Esophagus (tissue), 2 donors: ENCODE measurements around the gene SELENOV. TPM values are rescaled to one million over a fixed set of nuclear protein-coding genes. Genes with fewer than 3 reads are reported as not detected.

ENCODE experiments used
- H3K27ac ChIP-seq, 2 donors: one replicate each; pipeline ENCODE4 v1.5.1; 2013; ENCODE audit warnings: low read depth in 2 of 2, mild to moderate bottlenecking in 2 of 2, inconsistent platforms in 1 of 2, low read length in 1 of 2, moderate library complexity in 1 of 2
- H3K27me3 ChIP-seq, 2 donors: one replicate each; pipeline ENCODE4 v1.6.1; 2013; ENCODE audit warnings: low read length in 2 of 2, control low read depth in 1 of 2, mild to moderate bottlenecking in 1 of 2; ENCODE audit not compliant: insufficient read depth in 2 of 2, control insufficient read depth in 1 of 2
- H3K36me3 ChIP-seq, 2 donors: one replicate each; pipeline ENCODE4 v1.6.1; 2013; ENCODE audit warnings: low read length in 1 of 2; ENCODE audit not compliant: control insufficient read depth in 2 of 2, insufficient read depth in 2 of 2
- H3K4me1 ChIP-seq, 2 donors: one replicate each; pipeline ENCODE4 v1.6.1; 2013; ENCODE audit warnings: low read length in 1 of 2; ENCODE audit not compliant: control insufficient read depth in 2 of 2, insufficient read depth in 2 of 2
- H3K4me3 ChIP-seq, 2 donors: one replicate each; pipeline ENCODE4 v1.5.1; 2013; ENCODE audit warnings: low read length in 2 of 2, mild to moderate bottlenecking in 2 of 2, low read depth in 1 of 2, moderate library complexity in 1 of 2
- H3K9me3 ChIP-seq, 2 donors: one replicate each; pipeline ENCODE4 v1.6.1; 2013; ENCODE audit warnings: mild to moderate bottlenecking in 2 of 2, low read depth in 1 of 2, low read length in 1 of 2, moderate library complexity in 1 of 2; ENCODE audit not compliant: control insufficient read depth in 2 of 2, insufficient read depth in 1 of 2
- WGBS, 2 donors: extraction: QIAGEN DNeasy Blood & Tissue Kit; methylation state at CpG; one replicate each; pipeline ENCODE4 v1.1.7; 2013; 5-methylcytosine and 5-hydroxymethylcytosine counted together
- polyA plus RNA-seq, 2 donors: library from polyadenylated mRNA; stranded (reverse); fragments of 200-250 nt; gene quantifications; one replicate each; pipeline ENCODE4 v1.2.3, GENCODE V29; 2013
- donor health status: healthy with polysubstance abuse.
- donor health status: Bipolar disorder and iron deficiency.

The SELENOV gene
- polyA plus RNA-seq, 2 donors = not detected

DNA sequence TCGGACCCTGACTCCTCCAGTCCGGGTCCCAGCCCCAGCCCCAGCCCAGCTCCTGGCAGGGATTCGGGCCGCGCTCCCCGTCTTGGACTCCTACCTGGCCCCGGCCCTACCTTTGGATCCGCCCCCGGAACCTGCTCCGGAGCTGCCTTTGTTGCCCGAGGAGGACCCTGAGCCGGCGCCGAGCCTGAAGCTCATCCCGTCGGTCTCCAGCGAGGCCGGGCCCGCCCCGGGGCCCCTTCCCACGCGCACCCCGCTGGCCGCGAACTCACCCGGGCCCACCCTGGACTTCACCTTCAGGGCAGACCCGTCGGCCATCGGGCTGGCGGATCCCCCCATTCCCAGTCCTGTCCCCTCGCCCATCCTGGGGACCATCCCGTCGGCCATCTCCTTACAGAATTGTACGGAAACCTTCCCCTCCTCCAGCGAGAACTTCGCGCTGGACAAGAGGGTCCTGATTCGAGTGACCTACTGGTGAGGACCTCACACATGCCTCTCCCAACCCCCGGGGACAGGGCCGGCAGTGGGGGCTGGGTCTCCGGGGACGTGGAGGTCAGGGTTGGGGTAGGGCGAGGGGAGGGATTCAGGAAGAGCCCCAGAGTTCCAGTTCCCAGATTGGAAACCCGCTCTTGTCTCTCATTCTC is 732 bp downstream of the SELENOV start:
- WGBS, 2 donors = 3 to 4% methylated on average over 44 of the region's 44 CpGs
- H3K27ac ChIP-seq = no peak overlapping the region
- peaks cover 6 to 11% of the 10 kb centered on the region in 2 donors for H3K4me1 ChIP-seq
- H3K27me3 ChIP-seq = peaks cover 0 to 25% of the 10 kb centered on the region in 2 donors
- peaks cover 0 to 2% of the 10 kb centered on the region in 2 donors for H3K9me3 ChIP-seq
- H3K4me3 ChIP-seq = peak overlapping the region; percentile 14 to 30
- H3K36me3 ChIP-seq = no peaks in the 10 kb centered on the region

GRCh38 chr19:39516270-39516669 is 1.3 kb downstream of the SELENOV start:
- Histone ChIP-seq H3K36me3 (no peaks in the 10 kb centered on the region), H3K27me3 (peaks cover 0 to 25% of the 10 kb centered on the region in 2 donors), H3K4me3 (no peak overlapping the region), H3K4me1 (peaks cover 6 to 11% of the 10 kb centered on the region in 2 donors), H3K27ac (no peak overlapping the region), H3K9me3 (peaks cover 0 to 2% of the 10 kb centered on the region in 2 donors)
- 53 to 58% methylated on average over 6 of the region's 6 CpGs for WGBS, 2 donors

GRCh38 chr19:39517432-39517831 is 2.5 kb downstream of the SELENOV start:
- 78 to 79% methylated on average over 3 of the region's 3 CpGs for WGBS, 2 donors
- no peaks in the 10 kb centered on the region for H3K36me3 ChIP-seq
- H3K4me1 ChIP-seq = peaks cover 6 to 11% of the 10 kb centered on the region in 2 donors
- peaks cover 0 to 2% of the 10 kb centered on the region in 2 donors for H3K9me3 ChIP-seq
- no peak overlapping the region for H3K4me3 ChIP-seq
- H3K27me3 ChIP-seq = peaks cover 0 to 25% of the 10 kb centered on the region in 2 donors
- no peak overlapping the region for H3K27ac ChIP-seq

DNA sequence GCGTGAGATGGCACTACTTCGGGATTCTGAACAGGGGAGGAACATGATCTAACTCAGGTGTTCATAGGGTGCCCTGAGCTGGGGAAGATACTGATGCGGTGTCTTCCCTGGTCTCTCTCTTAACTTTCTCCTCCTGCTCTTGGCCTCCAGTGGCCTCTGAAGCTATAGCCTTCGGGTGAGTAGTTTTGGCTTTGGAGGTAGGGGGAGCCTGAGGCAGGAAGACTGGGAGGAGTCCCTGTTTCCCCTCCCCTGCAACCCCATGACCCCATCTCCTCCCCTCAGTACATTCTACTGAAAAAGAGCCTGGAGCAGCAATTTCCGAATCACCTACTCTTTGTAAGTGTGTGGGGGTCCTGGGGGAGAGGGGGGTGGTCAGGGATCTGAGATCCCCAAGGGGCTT is 3.5 kb downstream of the SELENOV start:
- no peaks in the 10 kb centered on the region for H3K36me3 ChIP-seq
- peaks cover 0 to 25% of the 10 kb centered on the region in 2 donors for H3K27me3 ChIP-seq
- 40 to 44% methylated on average over 5 of the region's 5 CpGs for WGBS, 2 donors
- H3K4me3 ChIP-seq = no peak overlapping the region
- H3K9me3 ChIP-seq = peaks cover 0 to 2% of the 10 kb centered on the region in 2 donors
- H3K4me1 ChIP-seq = peaks cover 6 to 11% of the 10 kb centered on the region in 2 donors
- H3K27ac ChIP-seq = no peak overlapping the region

GRCh38 chr19:39518975-39519374 is 4.0 kb downstream of the SELENOV start:
- H3K4me3 ChIP-seq = no peak overlapping the region

GRCh38 chr19:39520541-39521484 is 5.9 kb downstream of the SELENOV start:
- H3K27ac ChIP-seq = no peak overlapping the region
- H3K4me3 ChIP-seq = no peak overlapping the region
- no peaks in the 10 kb centered on the region for H3K9me3 ChIP-seq
- H3K36me3 ChIP-seq = no peaks in the 10 kb centered on the region
- peaks cover 0 to 6% of the 10 kb centered on the region in 2 donors for H3K27me3 ChIP-seq
- H3K4me1 ChIP-seq = no peaks in the 10 kb centered on the region
- WGBS, 2 donors = 79 to 89% methylated on average over 8 of the region's 8 CpGs

More at GRCh38 chr19:39518975-39519374, 4.0 kb downstream of the SELENOV start:
- WGBS, 2 donors = 52 to 62% methylated on average over 9 of the region's 9 CpGs
- Histone ChIP-seq H3K27me3 (peaks cover 0 to 22% of the 10 kb centered on the region in 2 donors), H3K36me3 (no peaks in the 10 kb centered on the region), H3K4me1 (peaks cover 6 to 11% of the 10 kb centered on the region in 2 donors), H3K27ac (no peak overlapping the region), H3K9me3 (peaks cover 0 to 2% of the 10 kb centered on the region in 2 donors)

GRCh38 chr19:39524495-39524894 is 9.6 kb downstream of the SELENOV start:
- no peaks in the 10 kb centered on the region for H3K9me3 ChIP-seq
- no peak overlapping the region for H3K27ac ChIP-seq
- 75 to 85% methylated on average over 8 of the region's 8 CpGs for WGBS, 2 donors
- H3K36me3 ChIP-seq = no peaks in the 10 kb centered on the region
- H3K4me3 ChIP-seq = no peak overlapping the region
- no peaks in the 10 kb centered on the region for H3K4me1 ChIP-seq
- no peaks in the 10 kb centered on the region for H3K27me3 ChIP-seq

DNA sequence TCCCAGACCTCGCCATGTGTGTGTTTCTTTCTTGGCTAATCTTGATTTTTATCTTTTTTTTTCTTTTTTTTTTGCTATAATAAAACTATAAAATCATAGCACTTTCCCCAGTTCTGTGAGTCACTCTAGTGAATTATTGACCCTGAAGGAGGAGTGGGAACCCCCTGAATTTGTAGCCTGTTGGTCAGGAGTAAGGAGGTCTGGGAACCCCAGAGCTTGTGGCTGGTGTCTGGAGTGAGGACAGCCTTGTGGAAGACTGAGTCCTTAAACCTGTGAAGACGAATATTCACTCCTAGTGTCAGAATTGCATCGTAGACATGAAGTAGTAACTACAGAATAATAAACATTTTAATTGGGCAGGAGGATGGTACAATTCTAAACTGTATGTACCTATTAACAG is 10.3 kb downstream of the SELENOV start:
- Histone ChIP-seq H3K4me3 (no peak overlapping the region), H3K9me3 (no peaks in the 10 kb centered on the region), H3K27me3 (no peaks in the 10 kb centered on the region), H3K36me3 (no peaks in the 10 kb centered on the region), H3K4me1 (no peaks in the 10 kb centered on the region), H3K27ac (no peak overlapping the region)
- WGBS, 2 donors = 94 to 95% methylated on average over 3 of the region's 3 CpGs

- no peaks in the 10 kb centered on the region for H3K27me3 ChIP-seq
- H3K4me3 ChIP-seq = peak overlapping the region; percentile 57 to 80
- H3K36me3 ChIP-seq = no peaks in the 10 kb centered on the region
- no peaks in the 10 kb centered on the region for H3K9me3 ChIP-seq
- 27 to 33% methylated on average over 14 of the region's 14 CpGs for WGBS, 2 donors
- peaks cover 2 to 4% of the 10 kb centered on the region in 2 donors for H3K4me1 ChIP-seq
- H3K27ac ChIP-seq = peak overlapping the region; percentile 48 to 60
Observed at GRCh38 chr19:39531834-39532232, 16.9 kb downstream of the SELENOV start.
